HG03280 (cell line): Measurements from ENCODE around the gene GLT8D2.
"Not testable (repeated sequence)": the region's sequence is repeated elsewhere in the genome, so short reads cannot be mapped to it uniquely, and the experiment has no call there.

ENCODE experiments used
- ATAC-seq: cut with Tn5 transposase; IDR thresholded peaks from one replicate; pipeline ENCODE4 v1.9.1; 2021; ENCODE audit warnings: mild to moderate bottlenecking, moderate library complexity; ENCODE audit not compliant: unreplicated experiment

Gene GLT8D2

DNA sequence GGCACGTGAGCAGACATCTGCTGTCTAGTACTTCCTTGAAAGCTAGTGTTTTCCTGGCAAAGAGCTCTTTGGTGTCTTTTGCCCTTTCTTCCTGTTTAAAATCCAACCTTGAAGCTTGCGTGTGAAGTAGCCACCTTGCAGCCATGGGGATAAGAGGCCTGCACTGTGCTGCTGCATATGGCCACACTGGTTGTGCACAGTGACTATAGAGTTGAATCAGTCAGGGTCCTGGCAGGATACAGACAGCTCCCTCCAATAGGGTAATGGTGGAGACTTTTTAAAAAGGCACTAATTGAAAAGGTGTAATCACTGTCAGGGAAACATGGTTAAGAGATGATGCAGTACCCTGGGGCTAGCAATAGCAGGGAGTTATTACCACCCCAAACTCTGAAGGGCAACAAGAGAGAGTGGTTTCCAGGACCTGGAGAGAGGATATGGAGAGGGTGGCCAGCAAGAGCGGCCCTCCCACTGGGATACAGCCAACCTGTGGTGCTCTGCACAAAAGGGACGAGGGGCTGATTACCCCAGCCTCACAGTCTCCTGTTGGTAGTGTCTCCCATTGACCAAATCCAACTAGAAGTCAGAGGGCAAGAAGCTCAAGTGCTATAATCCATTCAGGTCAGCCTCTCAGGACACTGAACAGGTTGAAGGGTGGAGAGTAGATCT is 4.8 kb upstream of the GLT8D2 start:
- ATAC-seq, result no peak

DNA sequence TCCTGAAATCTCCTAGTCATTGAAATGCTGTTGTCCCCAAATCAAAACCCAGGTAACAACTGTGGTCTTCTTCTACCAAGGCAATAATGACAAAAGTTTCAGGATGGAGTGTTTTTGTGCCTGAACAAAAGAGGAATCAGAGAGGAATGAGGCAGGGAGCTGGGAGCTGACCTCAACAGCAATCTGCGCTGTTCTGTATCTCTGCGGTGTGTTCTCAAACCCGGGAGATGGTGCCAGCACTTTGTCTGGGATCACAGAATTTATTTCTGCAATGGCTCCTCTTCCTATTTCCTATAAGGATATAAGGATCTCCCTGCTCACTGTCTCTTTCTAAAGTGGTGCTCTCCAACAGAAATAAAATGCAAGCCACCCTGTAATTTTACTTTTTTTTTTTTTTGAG is 449 bp upstream of the GLT8D2 start:
- no peak for ATAC-seq

DNA sequence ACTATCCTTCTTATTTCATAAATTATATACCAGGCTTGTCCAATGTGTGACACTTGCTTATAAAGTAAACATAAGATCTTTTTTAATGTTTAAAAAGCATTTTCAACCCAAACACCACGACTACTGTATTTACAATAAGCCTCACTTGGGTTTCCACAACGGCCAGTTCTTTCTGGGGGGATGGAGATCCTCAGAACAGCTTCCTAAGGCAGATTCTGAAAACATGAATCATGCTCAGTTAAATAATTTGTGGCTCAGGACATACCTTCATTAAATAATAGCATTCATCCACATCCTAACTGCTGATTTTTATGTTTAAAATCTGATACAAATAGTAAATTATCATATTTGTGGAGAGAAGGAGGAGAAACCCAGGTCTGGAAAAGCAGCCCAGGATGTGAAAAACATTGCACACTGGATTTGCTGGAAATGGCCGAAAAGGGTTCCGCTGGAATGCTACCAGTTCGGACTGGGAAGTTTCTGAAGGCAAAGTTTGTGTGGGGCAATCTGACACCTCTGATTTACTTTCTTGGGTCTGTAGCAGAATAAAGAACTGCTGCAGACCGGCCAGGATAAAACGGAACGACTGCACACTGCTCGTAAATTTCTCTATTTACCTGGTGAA is 597 bp downstream of the GLT8D2 start:
- ATAC-seq, result no peak

DNA sequence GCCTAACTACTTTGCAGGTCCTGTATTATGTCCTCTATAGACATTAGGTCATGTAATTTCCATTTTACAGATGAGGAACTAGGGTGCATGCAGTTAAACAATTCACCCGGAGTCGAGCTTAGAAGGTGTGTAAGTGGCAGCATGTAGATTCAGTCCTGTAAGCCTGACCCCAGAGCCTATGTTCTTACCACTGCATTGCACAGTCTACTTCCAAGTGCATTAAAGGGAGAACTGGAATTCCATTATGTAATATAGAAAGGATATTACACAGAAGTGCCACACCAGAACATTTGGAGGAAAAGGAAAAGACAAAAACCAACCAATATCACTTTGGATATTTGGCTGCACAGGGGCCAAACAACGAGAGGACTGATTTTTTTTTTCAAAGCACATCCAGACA is 1.2 kb downstream of the GLT8D2 start:
- no peak for ATAC-seq

DNA sequence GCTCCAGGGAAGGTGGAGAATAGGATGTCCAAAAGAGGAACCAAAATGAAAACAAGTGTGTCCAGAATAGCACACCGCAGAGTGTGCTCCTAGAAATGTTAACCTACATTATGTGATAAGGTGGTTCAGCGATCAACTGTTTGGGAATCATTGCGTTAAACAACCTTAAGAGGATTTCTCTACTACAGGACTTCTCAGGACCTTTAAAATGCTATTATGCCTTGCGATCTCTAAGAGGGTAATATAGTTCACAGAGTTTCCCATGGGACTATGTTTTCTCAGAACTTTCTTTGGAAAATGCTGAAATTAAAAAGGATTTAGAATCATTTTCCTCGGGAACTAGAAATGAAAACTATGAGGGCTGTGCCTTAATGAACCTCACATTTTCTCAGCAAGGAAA is 1.8 kb downstream of the GLT8D2 start:
- ATAC-seq, result no peak

DNA sequence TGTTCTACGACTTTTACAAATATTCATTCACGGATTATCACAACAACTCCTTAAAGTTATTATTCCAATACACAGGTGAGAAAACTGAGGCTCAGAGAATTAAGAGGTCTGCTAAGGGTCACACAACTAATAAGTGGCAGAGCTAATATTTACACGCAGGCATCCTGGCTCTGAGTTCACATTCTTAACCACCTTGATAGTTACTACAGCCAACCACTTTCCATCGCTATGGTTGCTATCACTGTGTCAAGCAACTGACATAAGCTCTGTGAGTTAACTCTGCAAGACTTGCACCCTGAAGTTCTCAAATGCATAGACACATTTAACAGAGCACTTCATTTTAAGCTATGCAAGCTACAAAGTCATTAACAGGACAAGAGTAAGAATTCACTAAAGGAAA is 3.7 kb downstream of the GLT8D2 start:
- no peak for ATAC-seq

DNA sequence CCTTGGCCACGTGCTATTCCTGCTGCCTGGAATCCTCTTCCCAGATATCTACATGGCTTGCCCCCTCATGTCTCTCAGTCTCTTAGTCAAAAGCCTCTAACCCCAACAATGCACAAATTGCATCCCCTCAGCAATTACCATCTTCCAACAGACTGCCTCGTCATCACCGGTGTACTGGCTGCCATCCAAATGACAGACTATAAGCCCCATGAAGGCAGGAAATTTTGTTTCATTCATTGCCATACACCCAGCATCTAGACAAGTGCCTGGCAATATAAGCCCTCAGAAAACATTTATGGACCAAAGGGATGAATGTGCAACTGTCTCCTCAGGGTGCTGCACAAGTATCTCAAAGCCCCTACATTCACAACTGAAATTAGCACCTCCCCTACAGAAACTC is 5.8 kb downstream of the GLT8D2 start:
- no peak for ATAC-seq

DNA sequence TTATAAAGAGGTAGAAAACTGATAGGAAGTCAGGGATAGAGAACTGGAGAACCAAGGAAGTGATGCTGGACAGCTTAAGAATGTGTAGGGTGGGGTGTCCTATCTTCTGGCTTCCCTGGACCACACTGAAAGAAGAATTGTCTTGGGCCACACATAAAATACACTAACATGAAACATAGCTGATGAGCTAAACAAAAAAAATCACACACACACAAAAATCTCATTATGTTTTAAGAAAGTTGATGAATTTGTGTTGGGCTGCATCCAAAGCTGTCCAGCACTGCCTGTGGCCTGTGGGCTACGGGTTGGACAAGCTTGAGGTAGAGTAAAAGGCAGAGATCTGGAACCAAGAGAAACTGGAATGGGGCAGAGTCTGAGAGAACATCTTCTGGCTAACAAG is 7.4 kb downstream of the GLT8D2 start:
- ATAC-seq, result no peak

DNA sequence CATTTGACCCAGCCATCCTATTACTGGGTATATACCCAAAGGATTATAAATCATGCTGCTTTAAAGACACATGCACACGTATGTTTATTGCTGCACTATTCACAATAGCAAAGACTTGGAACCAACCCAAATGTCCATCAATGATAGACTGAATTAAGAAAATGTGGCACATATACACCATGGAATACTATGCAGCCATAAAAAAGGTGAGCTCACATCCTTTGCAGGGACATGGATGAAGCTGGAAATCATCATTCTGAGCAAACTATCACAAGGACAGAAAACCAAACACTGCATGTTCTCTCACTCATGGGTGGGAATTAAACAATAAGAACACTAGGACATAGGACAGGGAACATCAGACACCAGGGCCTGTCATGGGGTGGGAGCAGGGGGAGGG is 10.2 kb downstream of the GLT8D2 start:
- not testable (repeated sequence) for ATAC-seq

DNA sequence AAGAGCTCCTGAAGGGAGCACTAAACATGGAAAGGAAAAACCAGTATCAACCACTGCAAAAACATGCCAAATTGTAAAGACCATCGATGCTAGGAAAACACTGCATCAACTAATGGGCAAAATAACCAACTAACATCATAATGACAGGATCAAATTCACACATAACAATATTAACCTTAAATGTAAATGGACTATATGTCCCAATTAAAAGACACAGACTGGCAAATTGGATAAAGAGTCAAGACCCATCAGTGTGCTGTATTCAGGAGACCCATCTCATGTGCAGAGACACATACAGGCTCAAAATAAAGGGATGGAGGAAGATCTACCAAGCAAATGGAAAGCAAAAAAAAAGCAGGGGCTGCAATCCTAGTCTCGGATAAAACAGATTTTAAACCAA is 13.8 kb downstream of the GLT8D2 start:
- ATAC-seq, result not testable (repeated sequence)

DNA sequence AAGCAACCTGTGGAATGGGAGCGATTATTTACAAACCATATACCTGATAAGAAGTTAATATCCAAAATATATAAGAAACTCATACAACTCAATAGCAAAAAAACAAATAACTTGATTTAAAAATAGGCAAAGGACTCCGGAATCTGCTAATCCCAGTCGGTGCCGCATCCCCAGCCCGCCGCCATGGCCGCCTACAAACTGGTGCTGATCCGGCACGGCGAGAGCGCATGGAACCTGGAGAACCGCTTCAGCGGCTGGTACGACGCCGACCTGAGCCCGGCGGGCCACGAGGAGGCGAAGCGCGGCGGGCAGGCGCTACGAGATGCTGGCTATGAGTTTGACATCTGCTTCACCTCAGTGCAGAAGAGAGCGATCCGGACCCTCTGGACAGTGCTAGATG is 19.4 kb downstream of the GLT8D2 start:
- not testable (repeated sequence) for ATAC-seq

DNA sequence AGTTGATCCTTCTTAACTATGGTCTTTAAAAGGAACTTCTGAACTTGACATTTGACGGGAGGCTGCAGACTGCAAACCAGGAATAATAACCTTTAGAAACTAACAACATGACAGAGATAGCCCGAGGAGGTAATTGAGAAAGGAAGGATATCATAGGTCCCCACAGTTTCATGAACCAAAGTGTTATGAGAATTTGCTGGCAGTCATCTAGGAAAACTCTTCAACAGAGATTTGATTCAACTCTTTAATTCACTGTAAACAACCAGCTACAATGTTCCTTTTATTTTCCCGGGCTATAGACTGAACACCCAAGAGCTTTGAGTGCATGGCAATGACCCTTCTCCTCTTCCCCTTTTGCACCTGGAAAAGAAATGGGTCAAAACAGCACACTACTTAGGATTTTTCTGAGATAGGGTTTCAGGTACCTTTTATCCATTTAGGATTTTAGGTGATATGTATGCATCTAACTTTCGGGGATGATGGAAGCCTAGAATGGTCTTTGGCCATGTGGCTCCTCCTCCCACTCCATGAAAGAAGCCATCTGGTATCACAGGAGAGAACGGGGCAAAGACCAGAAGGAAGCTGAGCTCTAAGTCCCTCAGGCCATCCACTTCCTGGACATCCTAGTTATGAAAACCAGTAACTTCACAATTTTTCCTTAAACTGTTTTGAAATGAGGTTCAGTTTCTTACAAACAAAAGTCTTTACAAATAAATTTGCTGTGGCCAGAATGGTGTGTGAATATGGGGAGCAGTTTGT is 23.0 kb downstream of the GLT8D2 start:
- no peak for ATAC-seq

DNA sequence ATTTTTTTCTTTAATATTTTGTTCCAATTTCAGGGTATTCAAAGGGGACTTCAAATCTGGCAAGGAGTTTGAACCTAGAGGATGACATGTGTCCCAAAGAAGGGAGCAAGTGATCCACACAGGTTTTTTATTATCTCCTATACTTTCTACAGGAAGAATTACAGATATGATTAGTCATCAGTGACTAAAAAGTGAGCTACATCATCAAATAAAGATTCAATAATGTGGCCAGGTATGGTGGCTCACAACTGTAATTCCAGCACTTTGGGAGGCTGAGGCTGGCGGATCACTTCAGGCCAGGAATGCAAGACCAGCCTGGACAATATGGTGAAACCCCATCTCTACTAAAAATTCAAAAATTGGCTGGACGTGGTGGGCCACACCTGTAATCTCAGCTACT is 24.2 kb downstream of the GLT8D2 start:
- no peak for ATAC-seq

DNA sequence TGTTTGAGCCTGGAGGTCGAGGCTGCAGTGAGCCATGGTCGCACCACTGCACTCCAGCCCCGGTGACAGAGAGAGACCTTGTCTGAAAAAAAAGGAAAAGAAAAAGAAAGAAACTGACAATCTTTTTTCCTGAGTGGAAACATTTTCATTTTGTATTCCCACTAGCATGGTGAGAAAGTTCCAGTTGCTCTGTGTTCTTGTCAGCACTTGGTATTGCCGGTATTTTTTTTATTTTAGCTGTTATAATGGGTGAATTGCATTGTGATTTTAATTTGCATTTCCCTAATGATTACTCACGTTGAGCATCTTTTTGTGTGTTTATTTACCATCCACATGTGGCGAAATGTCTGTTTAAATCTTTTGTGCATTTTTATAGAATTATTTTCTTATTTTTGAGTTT is 25.6 kb downstream of the GLT8D2 start:
- ATAC-seq, result no peak

DNA sequence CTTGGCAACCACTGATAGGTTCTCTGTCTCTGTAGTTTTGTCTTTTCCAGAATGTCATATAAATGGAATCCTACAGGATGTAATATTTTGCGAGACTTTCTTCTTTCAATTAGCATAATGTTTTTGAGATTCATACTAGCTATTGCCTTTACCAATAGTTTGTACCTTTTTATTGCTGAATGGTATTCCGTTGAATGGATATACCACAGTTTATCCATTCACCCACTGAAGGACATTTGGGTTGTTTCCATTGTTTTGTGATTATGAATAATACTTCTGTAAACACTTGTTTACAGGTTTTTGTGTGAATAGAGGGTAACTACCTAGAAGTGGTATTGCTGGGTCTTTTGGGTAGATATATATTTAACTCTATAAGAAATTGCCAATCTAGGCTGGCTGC is 26.3 kb downstream of the GLT8D2 start:
- ATAC-seq, result no peak

DNA sequence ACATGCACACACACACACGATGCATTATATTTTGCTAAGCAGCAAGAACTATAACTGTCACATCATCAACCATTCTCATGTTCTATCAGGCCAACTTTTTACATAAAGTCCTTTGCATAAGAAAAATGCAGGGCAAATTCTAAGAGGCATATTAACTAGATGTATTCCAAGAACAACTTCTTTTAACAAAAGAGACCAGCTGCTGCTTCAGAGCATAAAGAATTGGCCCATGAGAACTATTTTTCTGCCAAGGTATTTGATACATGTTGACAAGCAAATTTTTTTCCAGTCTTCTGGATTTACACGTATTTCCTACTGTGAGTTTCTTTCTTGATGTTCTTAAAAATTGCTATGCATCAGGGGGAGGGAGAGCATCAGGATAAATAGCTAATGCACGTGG is 27.2 kb downstream of the GLT8D2 start:
- ATAC-seq, result no peak

DNA sequence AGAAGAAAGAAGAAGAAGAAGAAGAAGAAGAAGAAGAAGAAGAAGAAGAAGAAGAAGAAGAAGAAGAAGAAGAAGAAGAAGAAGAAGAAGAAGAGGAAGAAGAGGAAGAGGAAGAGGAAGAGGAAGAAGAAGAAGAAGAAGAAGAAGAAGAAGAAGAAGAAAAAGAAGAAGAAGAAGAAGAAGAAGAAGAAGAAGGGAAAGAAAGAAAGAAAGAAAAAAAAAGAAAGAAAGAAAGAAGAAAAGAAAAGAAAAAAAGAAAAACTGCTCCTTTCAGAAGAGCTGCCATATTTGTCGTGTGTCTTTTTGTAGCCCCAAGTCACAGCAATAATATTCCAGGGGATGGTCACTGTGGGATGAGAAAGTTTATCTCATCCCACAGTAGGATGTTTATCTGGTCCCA is 28.1 kb downstream of the GLT8D2 start:
- ATAC-seq, result not testable (repeated sequence)

DNA sequence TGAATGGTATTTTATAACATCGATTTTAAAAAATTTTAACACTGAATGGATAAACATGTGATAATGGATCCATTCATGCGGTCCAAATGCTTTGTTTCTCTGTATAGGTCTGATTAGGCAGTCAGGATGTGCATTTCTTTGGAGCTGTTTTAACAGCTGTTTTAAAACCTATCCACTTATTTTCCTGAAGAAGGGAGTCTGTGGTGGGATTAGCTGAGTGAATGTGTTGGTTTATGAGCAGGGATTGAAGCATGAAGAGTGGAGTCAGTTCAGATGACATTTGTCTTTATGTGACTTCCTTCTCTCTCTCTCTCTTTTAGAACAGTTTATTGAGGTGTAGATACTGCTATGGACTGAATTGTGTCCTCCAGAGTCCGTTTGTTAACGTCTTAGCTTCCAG is 37.7 kb downstream of the GLT8D2 start:
- ATAC-seq, result no peak

DNA sequence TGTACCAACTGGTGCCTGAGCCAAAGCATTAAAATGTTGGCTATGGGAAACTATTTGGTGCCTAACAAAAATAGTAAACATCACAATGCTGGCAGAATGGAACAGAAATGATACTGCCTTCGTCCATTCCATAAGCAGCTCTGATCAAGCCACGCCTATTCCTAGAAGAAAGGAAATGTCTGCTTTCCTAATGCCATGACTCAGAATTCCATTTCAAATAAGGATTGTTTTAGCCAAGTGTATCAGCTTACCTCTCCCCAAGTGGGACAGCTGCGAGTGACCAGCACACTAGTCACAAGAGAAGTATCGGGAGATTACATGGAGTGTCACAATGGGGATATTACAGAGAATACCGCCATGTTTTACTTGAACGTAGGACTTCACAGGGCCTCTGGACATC is 38.7 kb downstream of the GLT8D2 start:
- ATAC-seq, result no peak

DNA sequence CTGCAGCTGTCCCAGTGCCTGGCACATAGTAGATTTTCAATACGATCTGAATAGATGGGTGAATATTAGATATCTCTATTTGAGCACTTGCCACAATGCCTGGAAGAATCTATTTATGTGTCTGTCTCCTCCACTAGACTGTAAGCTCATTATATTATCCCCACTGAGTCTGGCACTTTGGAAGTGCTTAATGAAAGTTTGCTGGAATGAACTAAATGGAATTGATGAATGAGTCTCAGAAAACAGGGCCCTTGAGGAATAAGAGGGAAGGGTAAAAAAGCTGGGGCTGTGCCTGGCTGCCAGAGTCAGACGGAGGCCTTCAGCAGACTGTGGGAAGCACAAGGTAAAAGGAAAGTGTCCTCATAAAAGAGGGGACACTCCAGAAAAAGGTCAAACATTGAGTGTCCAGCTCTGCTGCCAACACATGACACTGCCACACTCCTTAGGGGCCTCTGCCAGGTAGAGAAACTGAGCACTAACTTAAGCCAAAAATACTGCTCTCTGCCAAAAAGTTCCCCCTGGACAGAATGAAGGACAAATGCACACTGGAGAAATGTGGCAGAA is 39.3 kb downstream of the GLT8D2 start:
- no peak for ATAC-seq

DNA sequence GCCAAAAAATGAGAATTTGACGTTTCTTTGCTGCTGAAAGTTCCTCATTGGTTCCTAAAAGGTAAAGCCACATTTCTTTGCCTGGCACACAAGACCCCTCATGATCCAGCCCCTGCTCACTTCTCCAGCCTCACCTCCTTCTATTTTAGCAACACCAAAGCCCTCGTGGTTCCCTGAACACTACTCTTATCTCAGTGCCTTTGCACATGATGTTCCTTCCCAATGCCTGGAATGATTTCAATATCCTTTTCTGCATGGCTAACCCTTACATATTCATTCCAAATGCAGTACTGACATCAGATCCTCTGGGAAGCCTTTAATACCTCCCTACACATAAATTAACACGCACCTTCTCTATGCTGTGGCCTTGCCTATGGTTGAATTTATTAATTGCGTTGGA is 39.9 kb downstream of the GLT8D2 start:
- ATAC-seq, result no peak

DNA sequence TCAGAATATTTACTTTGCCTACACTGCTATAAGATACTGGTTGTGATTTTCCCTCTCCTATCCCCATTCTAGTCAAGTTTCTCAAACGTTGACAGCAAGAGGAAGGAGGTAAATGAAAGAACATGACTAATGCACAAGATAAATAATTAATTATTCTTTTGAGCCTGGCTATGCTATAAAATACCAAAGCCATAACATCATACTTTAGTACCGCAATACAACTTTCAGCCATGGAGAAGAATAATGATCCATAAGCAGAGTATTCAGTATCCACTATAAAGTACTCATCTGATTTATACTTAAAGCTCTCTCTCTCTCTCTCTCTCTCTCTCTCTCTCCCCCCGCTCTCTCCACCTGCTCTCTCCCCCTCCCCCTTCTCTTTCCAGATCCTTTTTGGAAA is 43.1 kb downstream of the GLT8D2 start:
- ATAC-seq, result no peak
